ENCODE measurements around the gene PAFAH1B1. TPM values are rescaled to one million over a fixed set of nuclear protein-coding genes. Genes with fewer than 3 reads are reported as not detected.

The PAFAH1B1 gene
- total and polyA plus RNA-seq, 10 of the 15 experiments (the other 5 are each of a cell fraction or from before 2014, with no cell fraction given), result 28.9 to 107 (median 49.1) TPM

DNA sequence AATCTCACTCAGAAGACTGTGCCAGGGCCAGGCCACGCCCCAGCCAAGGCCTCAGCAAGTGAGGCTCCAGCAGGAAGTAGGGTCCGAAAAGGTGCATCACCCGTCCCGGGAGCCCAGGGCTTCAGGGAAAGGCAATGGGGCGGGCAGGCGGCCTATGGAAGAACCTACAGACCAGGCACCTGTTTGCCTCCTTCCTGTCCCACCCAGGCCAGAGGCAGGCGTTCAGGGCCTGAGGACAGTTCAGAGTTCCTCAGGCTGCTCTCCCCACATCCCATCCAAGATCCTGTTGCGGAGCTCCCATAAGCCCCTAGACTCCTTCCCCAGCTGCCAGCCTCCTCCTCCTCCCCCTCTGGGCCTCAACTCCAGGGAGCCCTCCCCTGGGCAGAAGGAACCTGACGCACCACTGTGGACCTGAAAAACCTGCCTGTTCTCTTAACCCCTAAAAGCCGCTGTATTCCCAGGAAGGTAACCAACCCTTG lies 115.8 kb downstream of the PAFAH1B1 start (continued):
- TF ChIP-seq, protein P1, sequence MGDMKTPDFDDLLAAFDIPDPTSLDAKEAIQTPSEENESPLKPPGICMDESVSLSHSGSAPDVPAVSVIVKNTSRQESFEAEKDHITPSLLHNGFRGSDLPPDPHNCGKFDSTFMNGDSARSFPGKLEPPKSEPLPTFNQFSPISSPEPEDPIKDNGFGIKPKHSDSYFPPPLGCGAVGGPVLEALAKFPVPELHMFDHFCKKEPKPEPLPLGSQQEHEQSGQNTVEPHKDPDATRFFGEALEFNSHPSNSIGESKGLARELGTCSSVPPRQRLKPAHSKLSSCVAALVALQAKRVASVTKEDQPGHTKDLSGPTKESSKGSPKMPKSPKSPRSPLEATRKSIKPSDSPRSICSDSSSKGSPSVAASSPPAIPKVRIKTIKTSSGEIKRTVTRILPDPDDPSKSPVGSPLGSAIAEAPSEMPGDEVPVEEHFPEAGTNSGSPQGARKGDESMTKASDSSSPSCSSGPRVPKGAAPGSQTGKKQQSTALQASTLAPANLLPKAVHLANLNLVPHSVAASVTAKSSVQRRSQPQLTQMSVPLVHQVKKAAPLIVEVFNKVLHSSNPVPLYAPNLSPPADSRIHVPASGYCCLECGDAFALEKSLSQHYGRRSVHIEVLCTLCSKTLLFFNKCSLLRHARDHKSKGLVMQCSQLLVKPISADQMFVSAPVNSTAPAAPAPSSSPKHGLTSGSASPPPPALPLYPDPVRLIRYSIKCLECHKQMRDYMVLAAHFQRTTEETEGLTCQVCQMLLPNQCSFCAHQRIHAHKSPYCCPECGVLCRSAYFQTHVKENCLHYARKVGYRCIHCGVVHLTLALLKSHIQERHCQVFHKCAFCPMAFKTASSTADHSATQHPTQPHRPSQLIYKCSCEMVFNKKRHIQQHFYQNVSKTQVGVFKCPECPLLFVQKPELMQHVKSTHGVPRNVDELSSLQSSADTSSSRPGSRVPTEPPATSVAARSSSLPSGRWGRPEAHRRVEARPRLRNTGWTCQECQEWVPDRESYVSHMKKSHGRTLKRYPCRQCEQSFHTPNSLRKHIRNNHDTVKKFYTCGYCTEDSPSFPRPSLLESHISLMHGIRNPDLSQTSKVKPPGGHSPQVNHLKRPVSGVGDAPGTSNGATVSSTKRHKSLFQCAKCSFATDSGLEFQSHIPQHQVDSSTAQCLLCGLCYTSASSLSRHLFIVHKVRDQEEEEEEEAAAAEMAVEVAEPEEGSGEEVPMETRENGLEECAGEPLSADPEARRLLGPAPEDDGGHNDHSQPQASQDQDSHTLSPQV (IDR thresholded peaks at IDR 0.05), result no peak
- TF ChIP-seq POLR2A (IDR thresholded peaks at IDR 0.05; ENCODE audit: low read depth, low read length) (peak; percentile 47; the same call in 1 of the 2 replicates), WRNIP1 (IDR thresholded peaks at IDR 0.05; ENCODE audit: borderline replicate concordance, low read depth, low read length) (no peak), ZNF274 (IDR thresholded peaks at IDR 0.05; ENCODE audit: insufficient read depth, insufficient read length) (no peak), IKZF1 (conservative IDR thresholded peaks at IDR 0.05) (peak; percentile 51), BHLHE40 (IDR thresholded peaks at IDR 0.05; ENCODE audit: borderline replicate concordance in 1 of 2, low read depth in 2 of 2, low read length in 1 of 2) (peak in 1 of 2 experiments; percentile 13; a peak in 1 of 4 replicates), TAF1 (IDR thresholded peaks at IDR 0.05; ENCODE audit: borderline replicate concordance, low read depth, low read length) (0 out of 2 replicates have a peak, but pooled peaks have one; percentile 46), MTA2 (IDR thresholded peaks at IDR 0.05; ENCODE audit: low read depth) (no peak), ZNF24 (IDR thresholded peaks at IDR 0.05) (no peak), IKZF2 (IDR thresholded peaks at IDR 0.05) (peak in 1 of 2 experiments; percentile 42; a peak in 1 of 4 replicates), KLF5 (IDR thresholded peaks at IDR 0.05; ENCODE audit: partially characterized antibody) (no peak), RELA (IDR thresholded peaks at IDR 0.05; ENCODE audit: borderline replicate concordance, partially characterized antibody) (no peak)
- TF ChIP-seq, protein P2, sequence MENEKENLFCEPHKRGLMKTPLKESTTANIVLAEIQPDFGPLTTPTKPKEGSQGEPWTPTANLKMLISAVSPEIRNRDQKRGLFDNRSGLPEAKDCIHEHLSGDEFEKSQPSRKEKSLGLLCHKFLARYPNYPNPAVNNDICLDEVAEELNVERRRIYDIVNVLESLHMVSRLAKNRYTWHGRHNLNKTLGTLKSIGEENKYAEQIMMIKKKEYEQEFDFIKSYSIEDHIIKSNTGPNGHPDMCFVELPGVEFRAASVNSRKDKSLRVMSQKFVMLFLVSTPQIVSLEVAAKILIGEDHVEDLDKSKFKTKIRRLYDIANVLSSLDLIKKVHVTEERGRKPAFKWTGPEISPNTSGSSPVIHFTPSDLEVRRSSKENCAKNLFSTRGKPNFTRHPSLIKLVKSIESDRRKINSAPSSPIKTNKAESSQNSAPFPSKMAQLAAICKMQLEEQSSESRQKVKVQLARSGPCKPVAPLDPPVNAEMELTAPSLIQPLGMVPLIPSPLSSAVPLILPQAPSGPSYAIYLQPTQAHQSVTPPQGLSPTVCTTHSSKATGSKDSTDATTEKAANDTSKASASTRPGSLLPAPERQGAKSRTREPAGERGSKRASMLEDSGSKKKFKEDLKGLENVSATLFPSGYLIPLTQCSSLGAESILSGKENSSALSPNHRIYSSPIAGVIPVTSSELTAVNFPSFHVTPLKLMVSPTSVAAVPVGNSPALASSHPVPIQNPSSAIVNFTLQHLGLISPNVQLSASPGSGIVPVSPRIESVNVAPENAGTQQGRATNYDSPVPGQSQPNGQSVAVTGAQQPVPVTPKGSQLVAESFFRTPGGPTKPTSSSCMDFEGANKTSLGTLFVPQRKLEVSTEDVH (IDR thresholded peaks at IDR 0.05; ENCODE audit: low read depth, partially characterized antibody), result no peak
- TF ChIP-seq, protein P3, sequence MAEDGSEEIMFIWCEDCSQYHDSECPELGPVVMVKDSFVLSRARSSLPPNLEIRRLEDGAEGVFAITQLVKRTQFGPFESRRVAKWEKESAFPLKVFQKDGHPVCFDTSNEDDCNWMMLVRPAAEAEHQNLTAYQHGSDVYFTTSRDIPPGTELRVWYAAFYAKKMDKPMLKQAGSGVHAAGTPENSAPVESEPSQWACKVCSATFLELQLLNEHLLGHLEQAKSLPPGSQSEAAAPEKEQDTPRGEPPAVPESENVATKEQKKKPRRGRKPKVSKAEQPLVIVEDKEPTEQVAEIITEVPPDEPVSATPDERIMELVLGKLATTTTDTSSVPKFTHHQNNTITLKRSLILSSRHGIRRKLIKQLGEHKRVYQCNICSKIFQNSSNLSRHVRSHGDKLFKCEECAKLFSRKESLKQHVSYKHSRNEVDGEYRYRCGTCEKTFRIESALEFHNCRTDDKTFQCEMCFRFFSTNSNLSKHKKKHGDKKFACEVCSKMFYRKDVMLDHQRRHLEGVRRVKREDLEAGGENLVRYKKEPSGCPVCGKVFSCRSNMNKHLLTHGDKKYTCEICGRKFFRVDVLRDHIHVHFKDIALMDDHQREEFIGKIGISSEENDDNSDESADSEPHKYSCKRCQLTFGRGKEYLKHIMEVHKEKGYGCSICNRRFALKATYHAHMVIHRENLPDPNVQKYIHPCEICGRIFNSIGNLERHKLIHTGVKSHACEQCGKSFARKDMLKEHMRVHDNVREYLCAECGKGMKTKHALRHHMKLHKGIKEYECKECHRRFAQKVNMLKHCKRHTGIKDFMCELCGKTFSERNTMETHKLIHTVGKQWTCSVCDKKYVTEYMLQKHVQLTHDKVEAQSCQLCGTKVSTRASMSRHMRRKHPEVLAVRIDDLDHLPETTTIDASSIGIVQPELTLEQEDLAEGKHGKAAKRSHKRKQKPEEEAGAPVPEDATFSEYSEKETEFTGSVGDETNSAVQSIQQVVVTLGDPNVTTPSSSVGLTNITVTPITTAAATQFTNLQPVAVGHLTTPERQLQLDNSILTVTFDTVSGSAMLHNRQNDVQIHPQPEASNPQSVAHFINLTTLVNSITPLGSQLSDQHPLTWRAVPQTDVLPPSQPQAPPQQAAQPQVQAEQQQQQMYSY (CRISPR knock-in tag; IDR thresholded peaks at IDR 0.05), result no peak
